Transverse colon (tissue), 3 donors: ENCODE measurements around the gene EPN2.

Experiments
- CTCF ChIP-seq, 5 experiments: fragments of 200-600 bp in 3 of 5; fragments of 450-650 bp in 2 of 5; sonication (generic) in 3 of 5; IDR thresholded peaks; 1 replicate in 2 of 5; 2 replicates in 3 of 5; pipeline ENCODE4 v1.5.1; 2016 to 2017; ENCODE audit warnings: antibody characterized with exemption in 5 of 5, inconsistent platforms in 3 of 5, mild to moderate bottlenecking in 2 of 5, moderate library complexity in 1 of 5
- EP300 ChIP-seq: sonication (generic); formaldehyde crosslinking; IDR thresholded peaks from one replicate; pipeline ENCODE4 v1.6.1; 2017; ENCODE audit warnings: antibody characterized with exemption, low read depth
- POLR2A ChIP-seq: fragments of 450-650 bp; IDR thresholded peaks from one replicate; pipeline ENCODE4 v1.6.1; 2016; ENCODE audit warnings: antibody characterized with exemption, mild to moderate bottlenecking, moderate library complexity

- TF ChIP-seq CTCF (IDR thresholded peaks at IDR 0.05) (no peak), POLR2A (no peak), EP300 (no peak)
Measured at GRCh38 chr17:19321481-19322128, 84.4 kb downstream of the EPN2 start.
